H1 (cell line): ENCODE data around the gene AGTR1.

Experiments used
- CREB1 ChIP-seq: IDR thresholded peaks from 2 replicates; pipeline ENCODE4 v1.6.1; 2012; ENCODE audit warnings: inconsistent platforms
- NANOG ChIP-seq: IDR thresholded peaks from 2 replicates; pipeline ENCODE4 v1.6.1; 2011; ENCODE audit warnings: low read length, low read depth, mild to moderate bottlenecking, inconsistent platforms; ENCODE audit not compliant: insufficient read depth, poor library complexity, severe bottlenecking
- RBBP5 ChIP-seq: IDR thresholded peaks from 2 replicates; pipeline ENCODE4 v1.7.1; 2012; ENCODE audit warnings: low read depth, mild to moderate bottlenecking, inconsistent platforms, low read length, moderate library complexity, borderline replicate concordance
- TAF1 ChIP-seq: IDR thresholded peaks from 2 replicates; pipeline ENCODE4 v1.6.1; 2011; ENCODE audit warnings: mild to moderate bottlenecking, low read depth, low read length
- ZNF274 ChIP-seq: IDR thresholded peaks from 2 replicates; pipeline ENCODE4 v1.7.0; 2012; ENCODE audit warnings: low read length, borderline replicate concordance; ENCODE audit errors: extremely low read depth
- TF ChIP-seq, protein P1 (sequence below), 3 experiments: IDR thresholded peaks; 1 replicate in 2 of 3; 2 replicates in 1 of 3; pipeline versions ENCODE4 v1.5.1 to v1.6.1; 2011; ENCODE audit warnings: low read length in 3 of 3, mild to moderate bottlenecking in 3 of 3, inconsistent platforms in 2 of 3, low read depth in 1 of 3, moderate library complexity in 1 of 3; ENCODE audit not compliant: insufficient read depth in 1 of 3; ENCODE audit errors: control extremely low read depth in 1 of 3
- TF ChIP-seq, protein P2 (sequence below): IDR thresholded peaks from 2 replicates; pipeline ENCODE4 v1.6.1; 2012; ENCODE audit warnings: inconsistent platforms
- TF ChIP-seq, protein P3 (sequence below): IDR thresholded peaks from 2 replicates; pipeline ENCODE4 v1.6.1; 2012; ENCODE audit warnings: low read length, inconsistent platforms
- TF ChIP-seq, protein P4 (sequence below): IDR thresholded peaks from 2 replicates; pipeline ENCODE4 v1.6.1; 2011; ENCODE audit warnings: low read length, improper control_type of control experiment

DNA sequence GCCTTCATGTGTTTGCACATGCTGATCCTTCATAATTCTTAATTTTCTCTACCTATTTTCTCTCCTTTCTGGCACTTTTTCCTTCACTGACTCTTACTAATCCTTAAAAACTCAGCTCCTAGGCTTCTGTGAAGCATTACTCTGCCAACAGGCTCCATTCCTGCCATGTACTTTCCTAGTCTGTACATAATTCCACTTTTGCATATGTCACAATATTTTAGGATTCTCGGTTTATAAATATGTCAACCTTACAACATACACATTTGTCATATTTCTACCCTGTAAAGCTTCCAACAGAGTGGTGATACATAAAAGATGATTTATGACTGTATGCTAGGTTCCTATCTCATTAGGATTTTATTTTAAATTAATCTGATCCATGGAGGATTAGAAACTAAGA is 38.2 kb upstream of the AGTR1 start:
- TF ChIP-seq TAF1 (no peak), CREB1 (no peak), NANOG (no peak), RBBP5 (no peak), ZNF274 (no peak)
- TF ChIP-seq, protein P1, sequence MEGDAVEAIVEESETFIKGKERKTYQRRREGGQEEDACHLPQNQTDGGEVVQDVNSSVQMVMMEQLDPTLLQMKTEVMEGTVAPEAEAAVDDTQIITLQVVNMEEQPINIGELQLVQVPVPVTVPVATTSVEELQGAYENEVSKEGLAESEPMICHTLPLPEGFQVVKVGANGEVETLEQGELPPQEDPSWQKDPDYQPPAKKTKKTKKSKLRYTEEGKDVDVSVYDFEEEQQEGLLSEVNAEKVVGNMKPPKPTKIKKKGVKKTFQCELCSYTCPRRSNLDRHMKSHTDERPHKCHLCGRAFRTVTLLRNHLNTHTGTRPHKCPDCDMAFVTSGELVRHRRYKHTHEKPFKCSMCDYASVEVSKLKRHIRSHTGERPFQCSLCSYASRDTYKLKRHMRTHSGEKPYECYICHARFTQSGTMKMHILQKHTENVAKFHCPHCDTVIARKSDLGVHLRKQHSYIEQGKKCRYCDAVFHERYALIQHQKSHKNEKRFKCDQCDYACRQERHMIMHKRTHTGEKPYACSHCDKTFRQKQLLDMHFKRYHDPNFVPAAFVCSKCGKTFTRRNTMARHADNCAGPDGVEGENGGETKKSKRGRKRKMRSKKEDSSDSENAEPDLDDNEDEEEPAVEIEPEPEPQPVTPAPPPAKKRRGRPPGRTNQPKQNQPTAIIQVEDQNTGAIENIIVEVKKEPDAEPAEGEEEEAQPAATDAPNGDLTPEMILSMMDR (IDR thresholded peaks at IDR 0.05; ENCODE audit: control extremely low read depth in 1 of 3, insufficient read depth in 1 of 3, low read depth in 1 of 3, low read length in 3 of 3): no peak
- TF ChIP-seq, protein P2, sequence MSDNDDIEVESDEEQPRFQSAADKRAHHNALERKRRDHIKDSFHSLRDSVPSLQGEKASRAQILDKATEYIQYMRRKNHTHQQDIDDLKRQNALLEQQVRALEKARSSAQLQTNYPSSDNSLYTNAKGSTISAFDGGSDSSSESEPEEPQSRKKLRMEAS: no peak
- TF ChIP-seq, protein P3, sequence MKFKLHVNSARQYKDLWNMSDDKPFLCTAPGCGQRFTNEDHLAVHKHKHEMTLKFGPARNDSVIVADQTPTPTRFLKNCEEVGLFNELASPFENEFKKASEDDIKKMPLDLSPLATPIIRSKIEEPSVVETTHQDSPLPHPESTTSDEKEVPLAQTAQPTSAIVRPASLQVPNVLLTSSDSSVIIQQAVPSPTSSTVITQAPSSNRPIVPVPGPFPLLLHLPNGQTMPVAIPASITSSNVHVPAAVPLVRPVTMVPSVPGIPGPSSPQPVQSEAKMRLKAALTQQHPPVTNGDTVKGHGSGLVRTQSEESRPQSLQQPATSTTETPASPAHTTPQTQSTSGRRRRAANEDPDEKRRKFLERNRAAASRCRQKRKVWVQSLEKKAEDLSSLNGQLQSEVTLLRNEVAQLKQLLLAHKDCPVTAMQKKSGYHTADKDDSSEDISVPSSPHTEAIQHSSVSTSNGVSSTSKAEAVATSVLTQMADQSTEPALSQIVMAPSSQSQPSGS: no peak
- TF ChIP-seq, protein P4, sequence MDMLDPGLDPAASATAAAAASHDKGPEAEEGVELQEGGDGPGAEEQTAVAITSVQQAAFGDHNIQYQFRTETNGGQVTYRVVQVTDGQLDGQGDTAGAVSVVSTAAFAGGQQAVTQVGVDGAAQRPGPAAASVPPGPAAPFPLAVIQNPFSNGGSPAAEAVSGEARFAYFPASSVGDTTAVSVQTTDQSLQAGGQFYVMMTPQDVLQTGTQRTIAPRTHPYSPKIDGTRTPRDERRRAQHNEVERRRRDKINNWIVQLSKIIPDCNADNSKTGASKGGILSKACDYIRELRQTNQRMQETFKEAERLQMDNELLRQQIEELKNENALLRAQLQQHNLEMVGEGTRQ: no peak
